Karpas-422 (cell line): ENCODE data around the gene EWSR1. TPM values are rescaled to one million over a fixed set of nuclear protein-coding genes. Genes with fewer than 3 reads are reported as not detected.
A peak's percentile ranks its signal among the peaks of the same experiment; 100 is the strongest.

Source experiments
- DNase-seq: peaks from one replicate; pipeline ENCODE4 v3.0.0-alpha.2; 2015
- H2AFZ ChIP-seq: fragments of 200-600 bp; sonication (generic); 2 replicates; pipeline ENCODE4 v1.6.1; 2014; ENCODE audit warnings: antibody characterized with exemption, low read length, mixed read lengths
- H3K27ac ChIP-seq: fragments of 200-600 bp; sonication (generic); 2 replicates; pipeline ENCODE4 v1.5.1; 2014; ENCODE audit warnings: mild to moderate bottlenecking, low read length, moderate library complexity
- H3K27me3 ChIP-seq: fragments of 200-600 bp; sonication (generic); 2 replicates; pipeline ENCODE4 v1.6.1; 2014; ENCODE audit warnings: low read length, mixed read lengths
- H3K36me3 ChIP-seq: fragments of 200-600 bp; sonication (generic); 2 replicates; pipeline ENCODE4 v1.6.1; 2014; ENCODE audit warnings: low read length, mixed read lengths; ENCODE audit not compliant: insufficient read depth
- H3K4me1 ChIP-seq: fragments of 200-600 bp; sonication (generic); 2 replicates; pipeline ENCODE4 v1.6.1; 2014; ENCODE audit warnings: mild to moderate bottlenecking, low read length, mixed read lengths
- H3K4me2 ChIP-seq: fragments of 200-600 bp; sonication (generic); 2 replicates; pipeline ENCODE4 v1.6.1; 2014; ENCODE audit warnings: low read length, low read depth, mild to moderate bottlenecking; ENCODE audit not compliant: poor library complexity, severe bottlenecking
- H3K4me3 ChIP-seq: fragments of 200-600 bp; sonication (generic); 2 replicates; pipeline ENCODE4 v1.5.1; 2014; ENCODE audit warnings: mild to moderate bottlenecking, antibody characterized with exemption, low read length, mixed read lengths
- H3K79me2 ChIP-seq: fragments of 200-600 bp; sonication (generic); 2 replicates; pipeline ENCODE4 v1.6.1; 2014; ENCODE audit warnings: mild to moderate bottlenecking, low read length, mixed read lengths
- H3K9ac ChIP-seq: fragments of 200-600 bp; sonication (generic); 2 replicates; pipeline ENCODE4 v1.6.0; 2014; ENCODE audit warnings: low read length
- H3K9me2 ChIP-seq: fragments of 200-600 bp; sonication (generic), shearing (Covaris generic); replicated peaks from 2 replicates; pipeline ENCODE4 v1.6.0; 2014; ENCODE audit warnings: mild to moderate bottlenecking, low read length, moderate library complexity; ENCODE audit not compliant: insufficient read depth
- H3K9me3 ChIP-seq: fragments of 300-700, 200-600 bp; sonication (generic); 2 replicates; pipeline ENCODE4 v1.6.1; 2014; ENCODE audit warnings: low read length, mixed read lengths
- H4K20me1 ChIP-seq: fragments of 200-600 bp; sonication (generic); 2 replicates; pipeline ENCODE4 v1.6.1; 2014; ENCODE audit warnings: mild to moderate bottlenecking, antibody characterized with exemption, low read length, low read depth; ENCODE audit not compliant: insufficient read depth
- total RNA-seq: library from RNA; depleted of rRNA; stranded (reverse); fragments of >200 nt; shearing (Covaris generic); gene quantifications from 2 replicates; pipeline ENCODE4 v1.2.3, GENCODE V29; 2014; ENCODE audit warnings: low replicate concordance

EWSR1 gene
- total RNA-seq, 1 experiment from 2014 or later: 309 TPM

DNA sequence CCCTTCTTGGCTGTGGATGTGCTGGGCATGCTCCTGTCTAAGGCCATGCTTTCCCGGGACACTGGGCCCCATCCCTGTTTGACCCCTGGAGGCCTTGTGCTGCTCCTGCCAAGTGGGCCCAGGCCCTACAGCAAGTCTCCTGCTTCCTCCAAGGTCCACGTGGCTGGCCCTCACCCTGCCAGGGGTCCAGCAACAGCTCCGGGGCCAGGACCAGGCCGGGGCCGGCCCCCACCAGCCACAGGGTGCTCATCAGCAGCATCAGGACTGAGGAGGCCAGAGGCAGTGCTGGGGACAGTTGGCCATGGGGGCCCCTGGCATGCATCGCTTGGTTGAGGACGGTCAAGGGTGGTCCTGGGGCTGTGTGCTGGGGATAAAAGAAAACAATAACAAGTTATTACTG lies 2.8 kb upstream of the EWSR1 start:
- no peak overlapping the region for H3K4me3 ChIP-seq
- H3K9me2 ChIP-seq: no peaks in the 10 kb centered on the region
- peaks cover 44% of the 10 kb centered on the region for H3K79me2 ChIP-seq
- H3K9me3 ChIP-seq: no peaks in the 10 kb centered on the region
- no peak overlapping the region for H3K9ac ChIP-seq
- H3K4me1 ChIP-seq: peaks cover 23% of the 10 kb centered on the region
- peaks cover 14% of the 10 kb centered on the region for H4K20me1 ChIP-seq
- no peak for DNase-seq
- H3K4me2 ChIP-seq: no peak overlapping the region
- H3K27me3 ChIP-seq: no peaks in the 10 kb centered on the region
- no peak overlapping the region for H3K27ac ChIP-seq
- peaks cover 13% of the 10 kb centered on the region; the same call in 1 of the 2 replicates for H3K36me3 ChIP-seq
- no peak overlapping the region for H2AFZ ChIP-seq

DNA sequence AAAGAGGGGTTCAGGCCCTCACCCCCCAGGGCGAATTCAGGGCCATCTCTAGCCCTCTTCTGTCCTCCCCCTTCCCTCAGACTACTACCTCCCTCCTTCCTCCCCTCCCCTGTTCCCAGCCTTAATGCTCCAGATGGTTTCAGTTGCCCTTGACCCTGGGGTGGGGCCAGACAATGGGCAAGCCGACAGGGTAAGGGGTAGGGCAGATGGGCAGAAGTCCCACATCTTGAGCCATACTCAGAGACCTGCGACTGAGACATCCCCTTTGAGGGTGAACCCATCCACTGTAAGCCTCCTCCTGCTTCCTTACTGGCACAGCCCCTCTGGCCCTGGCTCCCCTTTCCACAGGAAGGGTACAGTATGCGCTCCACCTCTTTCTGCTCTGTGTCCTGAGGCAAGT lies 2.1 kb upstream of the EWSR1 start:
- Histone ChIP-seq H3K79me2 (peaks cover 50% of the 10 kb centered on the region), H3K27me3 (no peaks in the 10 kb centered on the region), H3K9me3 (no peaks in the 10 kb centered on the region), H3K36me3 (peaks cover 20% of the 10 kb centered on the region; the same call in 1 of the 2 replicates), H3K9me2 (no peaks in the 10 kb centered on the region), H3K27ac (no peak overlapping the region), H3K4me3 (peak overlapping the region; percentile 93), H3K4me2 (peak overlapping the region; percentile 90), H2AFZ (no peak overlapping the region), H3K9ac (peak overlapping the region; percentile 98; the same call in 1 of the 2 replicates), H4K20me1 (peaks cover 21% of the 10 kb centered on the region), H3K4me1 (peaks cover 29% of the 10 kb centered on the region)
- DNase-seq: no peak

DNA sequence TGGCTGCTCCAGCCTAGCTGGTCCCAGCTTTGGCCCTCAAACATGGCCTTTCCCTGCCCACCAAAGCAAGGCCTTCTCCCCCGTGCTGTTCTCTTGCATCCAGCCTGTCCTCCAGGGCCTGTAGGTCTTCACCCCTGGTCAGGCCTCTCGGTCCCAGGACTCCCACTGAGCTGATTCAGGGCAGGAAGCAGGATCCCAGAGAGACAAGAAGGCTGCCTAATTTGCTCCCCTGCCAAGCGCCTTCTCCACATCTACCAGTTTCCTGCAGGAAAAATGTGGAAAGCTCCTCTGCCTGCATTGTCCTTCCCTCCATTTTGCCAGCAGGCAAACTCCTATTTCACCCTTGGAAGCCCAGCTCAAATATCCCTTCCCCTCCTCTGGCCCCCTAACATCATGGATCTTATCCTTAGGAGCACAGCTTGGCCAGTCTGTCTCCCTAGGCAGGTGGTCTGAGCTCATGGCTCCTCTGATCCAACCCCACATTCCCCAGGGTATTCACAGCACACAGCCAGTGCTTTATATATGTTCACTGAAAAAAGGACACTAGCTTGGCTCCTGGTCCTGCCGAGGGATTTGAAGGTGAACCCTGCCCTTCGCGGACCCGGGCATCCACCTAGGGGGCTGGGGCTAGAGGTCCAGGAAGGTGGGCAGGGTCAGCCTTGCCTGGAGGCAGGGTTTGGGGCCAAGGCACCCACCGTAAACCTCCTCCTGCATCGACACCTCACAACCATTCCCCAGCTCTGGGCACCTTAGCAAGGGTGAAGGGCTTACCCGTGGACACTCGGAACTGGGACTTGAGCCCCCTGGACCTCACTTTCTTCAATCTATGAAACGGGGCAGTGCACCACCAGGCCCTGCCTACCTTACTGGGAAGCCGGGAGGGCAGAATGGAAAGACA lies 1.3 kb upstream of the EWSR1 start:
- Histone ChIP-seq H4K20me1 (peaks cover 29% of the 10 kb centered on the region), H3K27ac (peak overlapping the region; percentile 91; the same call in 1 of the 2 replicates), H3K9me3 (no peaks in the 10 kb centered on the region), H2AFZ (peak overlapping the region; percentile 99; the same call in 1 of the 2 replicates), H3K9me2 (no peaks in the 10 kb centered on the region), H3K36me3 (peaks cover 28% of the 10 kb centered on the region; the same call in 1 of the 2 replicates), H3K4me2 (peak overlapping the region; percentile 90), H3K9ac (peak overlapping the region; percentile 98), H3K27me3 (no peaks in the 10 kb centered on the region), H3K79me2 (peaks cover 59% of the 10 kb centered on the region), H3K4me3 (peak overlapping the region; percentile 93), H3K4me1 (peaks cover 38% of the 10 kb centered on the region)
- DNase-seq: no peak

DNA sequence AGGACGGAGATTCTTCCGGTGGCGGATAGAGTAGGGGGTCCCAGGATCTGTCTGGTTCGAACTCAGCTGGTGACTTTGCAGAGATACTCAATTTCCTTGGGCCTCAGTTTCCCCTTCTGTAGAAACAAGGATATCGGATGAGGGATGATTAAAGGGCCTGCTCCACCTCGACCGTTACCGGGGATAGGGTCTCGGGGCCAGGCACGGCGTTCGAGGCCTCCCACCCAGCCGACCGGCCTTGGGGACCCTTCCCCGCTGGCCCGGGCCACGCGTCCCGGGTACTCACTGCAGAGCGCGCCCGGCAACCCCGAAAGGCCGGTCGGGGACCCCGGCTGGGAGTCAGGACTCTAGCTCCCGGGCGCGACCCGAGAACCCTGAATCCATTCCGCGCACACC lies 608 bp upstream of the EWSR1 start:
- Histone ChIP-seq H2AFZ (peak overlapping the region; percentile 99; the same call in 1 of the 2 replicates), H3K36me3 (peaks cover 35% of the 10 kb centered on the region; the same call in 1 of the 2 replicates), H3K9me3 (no peaks in the 10 kb centered on the region), H3K9me2 (no peaks in the 10 kb centered on the region), H3K4me1 (peaks cover 38% of the 10 kb centered on the region), H3K27ac (peak overlapping the region; percentile 91), H4K20me1 (peaks cover 36% of the 10 kb centered on the region), H3K4me2 (peak overlapping the region; percentile 90), H3K9ac (peak overlapping the region; percentile 98), H3K79me2 (peaks cover 65% of the 10 kb centered on the region), H3K27me3 (no peaks in the 10 kb centered on the region), H3K4me3 (peak overlapping the region; percentile 93)
- DNase-seq: no peak

DNA sequence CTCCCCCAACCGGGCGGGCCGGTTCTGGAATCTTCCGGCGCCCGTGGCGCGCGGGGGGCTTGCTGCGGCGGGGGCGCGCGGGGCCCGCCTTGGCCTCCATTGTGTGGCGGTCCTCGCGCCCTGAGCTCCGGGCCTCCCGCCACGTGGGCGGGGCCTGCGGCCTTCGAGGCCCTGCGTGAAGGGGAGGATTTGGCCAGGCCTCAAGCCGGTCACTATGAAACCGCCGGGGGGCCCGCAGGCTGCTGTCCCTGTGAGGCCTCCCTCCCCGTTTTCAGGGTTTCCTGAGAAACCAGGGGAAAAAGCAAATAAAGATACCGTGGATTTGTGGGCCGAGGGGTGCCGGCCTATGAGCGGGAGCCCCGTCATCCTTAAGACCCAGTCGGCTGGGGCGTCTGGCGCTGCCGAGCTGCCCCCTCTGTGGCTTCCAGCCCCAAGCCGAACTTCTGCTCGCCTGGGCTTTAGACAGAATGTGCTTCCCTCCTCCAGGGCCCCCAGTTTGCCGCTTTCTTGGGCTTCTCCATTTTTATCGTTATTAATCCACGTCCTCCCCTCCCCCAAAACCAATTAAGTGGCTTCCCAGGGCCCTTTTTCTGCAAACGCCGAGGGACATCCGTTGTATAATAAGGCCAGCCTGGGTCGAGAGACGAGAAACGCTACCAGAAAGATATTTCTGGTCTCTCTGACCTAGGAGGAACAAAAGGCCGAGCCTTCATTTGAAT lies 602 bp downstream of the EWSR1 start:
- no peak overlapping the region for H2AFZ ChIP-seq
- DNase-seq: peak; percentile 70
- peaks cover 38% of the 10 kb centered on the region for H3K4me1 ChIP-seq

DNA sequence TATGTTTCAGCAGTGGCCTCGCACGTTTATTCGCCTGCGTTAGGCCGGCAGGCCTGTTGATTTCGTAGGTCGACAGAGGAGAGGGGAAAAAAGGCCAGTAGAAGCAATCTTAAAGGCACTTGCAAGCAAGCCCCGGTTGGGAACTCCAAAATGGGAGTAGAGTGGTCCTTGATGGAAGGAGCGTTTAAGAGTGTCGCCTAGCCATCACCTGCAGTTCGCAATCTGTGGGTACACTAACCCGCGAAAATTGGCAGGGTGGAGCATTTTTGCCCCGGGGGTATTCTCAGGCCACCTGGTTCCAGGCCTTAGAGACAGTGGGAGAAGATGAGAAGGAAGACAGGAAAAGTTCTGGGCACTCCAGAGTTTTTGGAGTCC lies 1.1 kb downstream of the EWSR1 start:
- peak overlapping the region; percentile 90 for H3K4me2 ChIP-seq
- H3K27me3 ChIP-seq: no peaks in the 10 kb centered on the region
- no peak overlapping the region for H2AFZ ChIP-seq
- H3K9me3 ChIP-seq: no peaks in the 10 kb centered on the region
- peak overlapping the region; percentile 98 for H3K9ac ChIP-seq
- peaks cover 53% of the 10 kb centered on the region for H4K20me1 ChIP-seq
- H3K27ac ChIP-seq: peak overlapping the region; percentile 91
- H3K4me1 ChIP-seq: peaks cover 38% of the 10 kb centered on the region
- H3K9me2 ChIP-seq: no peaks in the 10 kb centered on the region
- DNase-seq: no peak
- H3K4me3 ChIP-seq: peak overlapping the region; percentile 93
- peaks cover 52% of the 10 kb centered on the region for H3K36me3 ChIP-seq
- peaks cover 83% of the 10 kb centered on the region for H3K79me2 ChIP-seq

More for the DNA sequence above, 602 bp downstream of the EWSR1 start:
- Histone ChIP-seq H3K9ac (peak overlapping the region; percentile 98), H3K9me3 (no peaks in the 10 kb centered on the region), H3K36me3 (peaks cover 47% of the 10 kb centered on the region), H3K27me3 (no peaks in the 10 kb centered on the region), H3K4me3 (peak overlapping the region; percentile 93), H3K27ac (peak overlapping the region; percentile 91), H3K4me2 (peak overlapping the region; percentile 90), H3K9me2 (no peaks in the 10 kb centered on the region), H3K79me2 (peaks cover 77% of the 10 kb centered on the region), H4K20me1 (peaks cover 48% of the 10 kb centered on the region)

DNA sequence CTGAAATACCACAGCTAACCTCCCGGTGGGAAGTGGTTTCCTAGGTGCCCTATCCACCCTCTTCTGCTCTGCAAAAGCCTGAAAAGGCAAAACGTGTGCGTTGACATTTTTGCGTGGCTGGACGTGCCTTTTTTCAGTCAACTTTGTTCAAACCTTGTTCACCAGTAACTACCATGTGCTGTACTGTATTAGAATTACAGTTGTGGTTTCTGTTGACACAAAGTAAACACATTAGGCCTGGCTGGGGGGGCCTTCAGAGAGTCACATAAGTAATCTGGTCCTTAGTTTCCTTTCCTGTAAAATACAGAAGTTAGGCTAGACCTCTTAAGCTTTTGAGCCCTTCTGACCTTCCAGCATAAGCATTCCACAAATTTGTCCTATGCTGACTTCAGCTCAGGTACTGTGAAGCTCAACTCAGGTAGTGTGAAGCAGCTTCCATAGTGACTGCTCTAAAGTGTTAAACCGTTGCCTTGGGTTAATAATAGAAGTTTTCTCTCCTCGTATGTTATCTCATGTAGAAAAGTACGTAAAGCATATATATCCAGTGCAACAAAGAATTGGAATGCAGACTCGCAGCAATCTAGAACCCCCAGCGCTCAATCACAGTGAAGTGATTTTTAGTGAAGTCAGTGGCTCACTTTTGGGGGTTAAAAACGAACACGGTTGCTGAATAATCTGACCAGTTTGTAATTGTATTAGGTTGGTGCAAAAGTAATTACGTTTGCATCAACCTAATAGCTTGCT lies 1.8 kb downstream of the EWSR1 start:
- H3K27ac ChIP-seq: peak overlapping the region; percentile 91
- peaks cover 90% of the 10 kb centered on the region for H3K79me2 ChIP-seq
- no peaks in the 10 kb centered on the region for H3K27me3 ChIP-seq
- peaks cover 59% of the 10 kb centered on the region for H4K20me1 ChIP-seq
- DNase-seq: no peak
- H3K9ac ChIP-seq: peak overlapping the region; percentile 98
- H3K4me2 ChIP-seq: peak overlapping the region; percentile 90
- no peaks in the 10 kb centered on the region for H3K9me3 ChIP-seq
- no peaks in the 10 kb centered on the region for H3K9me2 ChIP-seq
- H3K4me1 ChIP-seq: peaks cover 38% of the 10 kb centered on the region
- peak overlapping the region; percentile 93 for H3K4me3 ChIP-seq
- no peak overlapping the region for H2AFZ ChIP-seq
- peaks cover 56% of the 10 kb centered on the region for H3K36me3 ChIP-seq
